Measurements from ENCODE around the gene KCNH2. TPM values are rescaled to one million over a fixed set of nuclear protein-coding genes. Genes with fewer than 3 reads are reported as not detected.

KCNH2 gene
- total RNA-seq, 1 donor, result not detected

- Histone ChIP-seq H4K20me1 (ENCODE audit: insufficient read depth, low read length) (no peaks in the 10 kb centered on the region), H3K4me3 (ENCODE audit: insufficient read depth, low read length) (no peak overlapping the region), H3K36me3 (ENCODE audit: insufficient read depth, low read length) (no peaks in the 10 kb centered on the region), H3K4me1 (ENCODE audit: insufficient read depth, low read length) (no peaks in the 10 kb centered on the region), H3K79me2 (ENCODE audit: insufficient read depth, low read length) (no peaks in the 10 kb centered on the region), H2AFZ (ENCODE audit: low read length) (no peak overlapping the region), H3K4me2 (ENCODE audit: insufficient read depth, low read length) (no peak overlapping the region), H3K27ac (ENCODE audit: low read depth, low read length) (no peak overlapping the region), H3K27me3 (ENCODE audit: insufficient read depth, low read length) (peaks cover 14% of the 10 kb centered on the region), H3K9me3 (ENCODE audit: low read depth, low read length) (no peaks in the 10 kb centered on the region)
- no peak for DNase-seq (ENCODE audit: insufficient read length, low spot score, missing footprints)
- TF ChIP-seq CTCF (IDR thresholded peaks at IDR 0.05; ENCODE audit: extremely low read depth, low read depth, low read length), result no peak
Observed at GRCh38 chr7:150966002-150966401, 12.1 kb downstream of the KCNH2 start.

GRCh38 chr7:150965273-150965830 is 12.8 kb downstream of the KCNH2 start:
- Histone ChIP-seq H3K4me3 (ENCODE audit: insufficient read depth, low read length) (no peak overlapping the region), H3K27me3 (ENCODE audit: insufficient read depth, low read length) (peaks cover 14% of the 10 kb centered on the region), H3K4me2 (ENCODE audit: insufficient read depth, low read length) (no peak overlapping the region), H3K4me1 (ENCODE audit: insufficient read depth, low read length) (no peaks in the 10 kb centered on the region), H3K79me2 (ENCODE audit: insufficient read depth, low read length) (no peaks in the 10 kb centered on the region), H3K27ac (ENCODE audit: low read depth, low read length) (no peak overlapping the region), H4K20me1 (ENCODE audit: insufficient read depth, low read length) (no peaks in the 10 kb centered on the region), H2AFZ (ENCODE audit: low read length) (no peak overlapping the region), H3K9me3 (ENCODE audit: low read depth, low read length) (no peaks in the 10 kb centered on the region), H3K36me3 (ENCODE audit: insufficient read depth, low read length) (no peaks in the 10 kb centered on the region)
- DNase-seq (ENCODE audit: insufficient read length, low spot score, missing footprints), result no peak
- TF ChIP-seq CTCF (IDR thresholded peaks at IDR 0.05; ENCODE audit: extremely low read depth, low read depth, low read length), result no peak

- Histone ChIP-seq H3K27ac (ENCODE audit: low read depth, low read length) (no peak overlapping the region), H3K9me3 (ENCODE audit: low read depth, low read length) (no peaks in the 10 kb centered on the region), H4K20me1 (ENCODE audit: insufficient read depth, low read length) (no peaks in the 10 kb centered on the region), H3K27me3 (ENCODE audit: insufficient read depth, low read length) (peaks cover 14% of the 10 kb centered on the region), H2AFZ (ENCODE audit: low read length) (no peak overlapping the region), H3K4me2 (ENCODE audit: insufficient read depth, low read length) (no peak overlapping the region), H3K79me2 (ENCODE audit: insufficient read depth, low read length) (no peaks in the 10 kb centered on the region), H3K36me3 (ENCODE audit: insufficient read depth, low read length) (no peaks in the 10 kb centered on the region), H3K4me1 (ENCODE audit: insufficient read depth, low read length) (no peaks in the 10 kb centered on the region), H3K4me3 (ENCODE audit: insufficient read depth, low read length) (no peak overlapping the region)
- no peak for TF ChIP-seq CTCF (IDR thresholded peaks at IDR 0.05; ENCODE audit: extremely low read depth, low read depth, low read length)
- DNase-seq (ENCODE audit: insufficient read length, low spot score, missing footprints), result no peak
Observed at GRCh38 chr7:150964593-150965111, 13.5 kb downstream of the KCNH2 start.

GRCh38 chr7:150963707-150964559 is 14.2 kb downstream of the KCNH2 start:
- Histone ChIP-seq H3K4me2 (ENCODE audit: insufficient read depth, low read length) (no peak overlapping the region), H3K27me3 (ENCODE audit: insufficient read depth, low read length) (peaks cover 14% of the 10 kb centered on the region), H3K4me1 (ENCODE audit: insufficient read depth, low read length) (no peaks in the 10 kb centered on the region), H4K20me1 (ENCODE audit: insufficient read depth, low read length) (no peaks in the 10 kb centered on the region), H2AFZ (ENCODE audit: low read length) (no peak overlapping the region), H3K79me2 (ENCODE audit: insufficient read depth, low read length) (no peaks in the 10 kb centered on the region), H3K4me3 (ENCODE audit: insufficient read depth, low read length) (no peak overlapping the region), H3K36me3 (ENCODE audit: insufficient read depth, low read length) (no peaks in the 10 kb centered on the region), H3K9me3 (ENCODE audit: low read depth, low read length) (no peaks in the 10 kb centered on the region), H3K27ac (ENCODE audit: low read depth, low read length) (no peak overlapping the region)
- no peak for TF ChIP-seq CTCF (IDR thresholded peaks at IDR 0.05; ENCODE audit: extremely low read depth, low read depth, low read length)
- no peak for DNase-seq (ENCODE audit: insufficient read length, low spot score, missing footprints)

Measured in osteoblast (primary cell).